ENCODE results near the gene ABCC12. TPM values are rescaled to one million over a fixed set of nuclear protein-coding genes. Genes with fewer than 3 reads are reported as not detected.

The ABCC12 gene
- total and polyA plus RNA-seq, 10 of the 15 experiments (the other 5 are each of a cell fraction or from before 2014, with no cell fraction given), result 0.02 to 0.03 (median 0.03) TPM; not detected in 6

DNA sequence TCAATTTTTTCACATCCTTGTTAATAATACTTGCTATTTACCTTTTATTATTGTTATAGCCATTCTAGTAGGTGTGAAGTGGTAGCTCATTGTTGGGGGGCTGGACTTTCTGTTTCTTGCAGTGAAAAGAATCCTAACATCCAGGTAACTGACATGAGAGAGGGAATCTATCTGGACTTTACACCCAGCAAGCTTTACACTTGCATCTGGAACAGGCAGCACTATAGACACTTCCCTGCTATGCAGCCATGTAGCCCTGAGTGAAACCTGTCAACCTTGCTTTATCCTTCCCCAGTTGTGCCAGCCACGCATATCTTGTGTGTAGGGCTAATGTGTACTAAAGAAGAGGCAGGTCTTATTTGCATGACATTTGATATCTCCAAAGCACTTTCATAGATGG lies 16.9 kb upstream of the ABCC12 start:
- CTCF ChIA-PET, result interaction anchor here (1.0 kb wide), 1 partner anchor 458 kb away, joined by 5 read pairs; no protein-coding TSS in a partner anchor
- TF ChIP-seq TCF7 (IDR thresholded peaks at IDR 0.05; ENCODE audit: borderline replicate concordance) (no peak), HDAC2 (IDR thresholded peaks at IDR 0.05) (no peak), TAF1 (IDR thresholded peaks at IDR 0.05; ENCODE audit: borderline replicate concordance, low read depth, low read length) (no peak), SRF (IDR thresholded peaks at IDR 0.05; ENCODE audit: low read depth in 2 of 2, low read length in 2 of 2) (no peak), HDGF (IDR thresholded peaks at IDR 0.05) (no peak), JUNB (IDR thresholded peaks at IDR 0.05) (no peak), POLR2AphosphoS2 (IDR thresholded peaks at IDR 0.05; ENCODE audit: low read depth, low read length) (no peak), SMAD5 (IDR thresholded peaks at IDR 0.05; ENCODE audit: low read depth) (no peak), EGR1 (IDR thresholded peaks at IDR 0.05; ENCODE audit: borderline replicate concordance in 1 of 2, low read depth in 2 of 2, low read length in 2 of 2) (no peak), STAT3 (IDR thresholded peaks at IDR 0.05; ENCODE audit: low read depth, low read length) (no peak), ZBTB4 (CRISPR knock-in tag; IDR thresholded peaks at IDR 0.05) (no peak), DPF2 (IDR thresholded peaks at IDR 0.05) (no peak), WRNIP1 (IDR thresholded peaks at IDR 0.05; ENCODE audit: borderline replicate concordance, low read depth, low read length) (no peak), KDM1A (IDR thresholded peaks at IDR 0.05; ENCODE audit: borderline replicate concordance) (no peak)
- TF ChIP-seq, protein P1, sequence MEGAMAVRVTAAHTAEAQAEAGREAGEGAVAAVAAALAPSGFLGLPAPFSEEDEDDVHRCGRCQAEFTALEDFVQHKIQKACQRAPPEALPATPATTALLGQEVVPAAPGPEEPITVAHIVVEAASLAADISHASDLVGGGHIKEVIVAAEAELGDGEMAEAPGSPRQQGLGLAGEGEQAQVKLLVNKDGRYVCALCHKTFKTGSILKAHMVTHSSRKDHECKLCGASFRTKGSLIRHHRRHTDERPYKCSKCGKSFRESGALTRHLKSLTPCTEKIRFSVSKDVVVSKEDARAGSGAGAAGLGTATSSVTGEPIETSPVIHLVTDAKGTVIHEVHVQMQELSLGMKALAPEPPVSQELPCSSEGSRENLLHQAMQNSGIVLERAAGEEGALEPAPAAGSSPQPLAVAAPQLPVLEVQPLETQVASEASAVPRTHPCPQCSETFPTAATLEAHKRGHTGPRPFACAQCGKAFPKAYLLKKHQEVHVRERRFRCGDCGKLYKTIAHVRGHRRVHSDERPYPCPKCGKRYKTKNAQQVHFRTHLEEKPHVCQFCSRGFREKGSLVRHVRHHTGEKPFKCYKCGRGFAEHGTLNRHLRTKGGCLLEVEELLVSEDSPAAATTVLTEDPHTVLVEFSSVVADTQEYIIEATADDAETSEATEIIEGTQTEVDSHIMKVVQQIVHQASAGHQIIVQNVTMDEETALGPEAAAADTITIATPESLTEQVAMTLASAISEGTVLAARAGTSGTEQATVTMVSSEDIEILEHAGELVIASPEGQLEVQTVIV (IDR thresholded peaks at IDR 0.05; ENCODE audit: borderline replicate concordance, partially characterized antibody), result no peak
- TF ChIP-seq, protein P2, sequence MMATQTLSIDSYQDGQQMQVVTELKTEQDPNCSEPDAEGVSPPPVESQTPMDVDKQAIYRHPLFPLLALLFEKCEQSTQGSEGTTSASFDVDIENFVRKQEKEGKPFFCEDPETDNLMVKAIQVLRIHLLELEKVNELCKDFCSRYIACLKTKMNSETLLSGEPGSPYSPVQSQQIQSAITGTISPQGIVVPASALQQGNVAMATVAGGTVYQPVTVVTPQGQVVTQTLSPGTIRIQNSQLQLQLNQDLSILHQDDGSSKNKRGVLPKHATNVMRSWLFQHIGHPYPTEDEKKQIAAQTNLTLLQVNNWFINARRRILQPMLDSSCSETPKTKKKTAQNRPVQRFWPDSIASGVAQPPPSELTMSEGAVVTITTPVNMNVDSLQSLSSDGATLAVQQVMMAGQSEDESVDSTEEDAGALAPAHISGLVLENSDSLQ (IDR thresholded peaks at IDR 0.05), result no peak

More for the DNA sequence above, 16.9 kb upstream of the ABCC12 start:
- Histone ChIP-seq H3K9me3 (replicated peaks; ENCODE audit: control insufficient read depth, insufficient read depth, low read length) (no peaks in the 10 kb centered on the region), H3K27ac (ENCODE audit: control insufficient read depth, insufficient read depth) (no peak overlapping the region), H3K4me3 (no peak overlapping the region), H3K36me3 (ENCODE audit: control insufficient read depth in 2 of 2, insufficient read depth in 2 of 2, low read length in 1 of 2) (no peaks in the 10 kb centered on the region), H3K27me3 (replicated peaks in 1 of 2; ENCODE audit: control insufficient read depth in 2 of 2, insufficient read depth in 2 of 2, low read length in 1 of 2) (no peaks in the 10 kb centered on the region; a peak in 1 of 4 replicates), H3K79me2 (ENCODE audit: control insufficient read depth, insufficient read depth, low read length) (no peaks in the 10 kb centered on the region), H4K20me1 (ENCODE audit: control insufficient read depth, insufficient read depth) (no peaks in the 10 kb centered on the region), H2AFZ (ENCODE audit: control insufficient read depth, low read depth, low read length) (no peak overlapping the region), H3K4me2 (ENCODE audit: control insufficient read depth, insufficient read depth) (no peak overlapping the region), H3K9ac (ENCODE audit: control insufficient read depth, insufficient read depth, low read length) (no peak overlapping the region), H3K4me1 (ENCODE audit: control insufficient read depth, insufficient read depth, low read length) (no peaks in the 10 kb centered on the region)
- DNase-seq (ENCODE audit: low read depth, low spot score) (no peak), FAIRE-seq (no peak), ATAC-seq (no peak)
- in situ Hi-C loops (cut with MboI), result no loop called here
- no TSS peak for BruUV-seq (replicated peaks)
- ChIA-PET POLR2A (no interaction called here), RAD21 (ENCODE audit: unreplicated experiment) (no interaction called here), SMC1A (ENCODE audit: uncharacterized antibody, unreplicated experiment) (no interaction called here)
- WGBS (ENCODE audit: insufficient coverage, insufficient replicate concordance, low lambda C conversion rate, missing lambda C conversion rate), result 0% methylated on average over 1 of the region's 1 CpG
- intact Hi-C loops (cut with micrococcal nuclease; ENCODE audit: unreplicated experiment), result no loop called here

All from GM12878 (cell line).